Measurements from ENCODE around the gene MTHFD1L. TPM values are rescaled to one million over a fixed set of nuclear protein-coding genes. Genes with fewer than 3 reads are reported as not detected.

Gene MTHFD1L
- total RNA-seq, 4 donors from 2014 or later: 3.3 to 7.8 (median 3.8) TPM

GRCh38 chr6:150967910-150968309 lies 102.4 kb downstream of the MTHFD1L start:
- TF ChIP-seq, protein P1, sequence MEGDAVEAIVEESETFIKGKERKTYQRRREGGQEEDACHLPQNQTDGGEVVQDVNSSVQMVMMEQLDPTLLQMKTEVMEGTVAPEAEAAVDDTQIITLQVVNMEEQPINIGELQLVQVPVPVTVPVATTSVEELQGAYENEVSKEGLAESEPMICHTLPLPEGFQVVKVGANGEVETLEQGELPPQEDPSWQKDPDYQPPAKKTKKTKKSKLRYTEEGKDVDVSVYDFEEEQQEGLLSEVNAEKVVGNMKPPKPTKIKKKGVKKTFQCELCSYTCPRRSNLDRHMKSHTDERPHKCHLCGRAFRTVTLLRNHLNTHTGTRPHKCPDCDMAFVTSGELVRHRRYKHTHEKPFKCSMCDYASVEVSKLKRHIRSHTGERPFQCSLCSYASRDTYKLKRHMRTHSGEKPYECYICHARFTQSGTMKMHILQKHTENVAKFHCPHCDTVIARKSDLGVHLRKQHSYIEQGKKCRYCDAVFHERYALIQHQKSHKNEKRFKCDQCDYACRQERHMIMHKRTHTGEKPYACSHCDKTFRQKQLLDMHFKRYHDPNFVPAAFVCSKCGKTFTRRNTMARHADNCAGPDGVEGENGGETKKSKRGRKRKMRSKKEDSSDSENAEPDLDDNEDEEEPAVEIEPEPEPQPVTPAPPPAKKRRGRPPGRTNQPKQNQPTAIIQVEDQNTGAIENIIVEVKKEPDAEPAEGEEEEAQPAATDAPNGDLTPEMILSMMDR (IDR thresholded peaks at IDR 0.05; ENCODE audit: low read depth): no peak

DNA sequence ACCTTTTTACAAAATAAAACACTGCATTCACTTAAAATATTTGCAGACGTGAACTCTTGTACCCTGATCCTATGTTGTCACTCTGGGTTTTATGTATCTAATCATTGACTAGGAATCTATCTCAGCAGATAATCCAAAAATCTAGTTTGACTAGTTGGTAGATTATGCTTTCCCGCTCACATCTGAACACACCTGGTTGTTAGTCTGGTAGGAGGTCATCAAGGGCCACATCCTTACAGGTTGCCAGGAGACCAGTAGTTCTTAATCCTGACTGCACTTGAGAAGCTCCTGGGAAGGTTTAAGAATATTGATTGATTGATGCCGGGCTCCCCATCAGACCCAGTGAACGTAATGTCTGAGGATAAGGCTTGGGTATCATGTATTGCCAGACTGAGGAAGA lies 104.4 kb downstream of the MTHFD1L start:
- TF ChIP-seq, protein P1 (IDR thresholded peaks at IDR 0.05; ENCODE audit: low read depth): no peak

DNA sequence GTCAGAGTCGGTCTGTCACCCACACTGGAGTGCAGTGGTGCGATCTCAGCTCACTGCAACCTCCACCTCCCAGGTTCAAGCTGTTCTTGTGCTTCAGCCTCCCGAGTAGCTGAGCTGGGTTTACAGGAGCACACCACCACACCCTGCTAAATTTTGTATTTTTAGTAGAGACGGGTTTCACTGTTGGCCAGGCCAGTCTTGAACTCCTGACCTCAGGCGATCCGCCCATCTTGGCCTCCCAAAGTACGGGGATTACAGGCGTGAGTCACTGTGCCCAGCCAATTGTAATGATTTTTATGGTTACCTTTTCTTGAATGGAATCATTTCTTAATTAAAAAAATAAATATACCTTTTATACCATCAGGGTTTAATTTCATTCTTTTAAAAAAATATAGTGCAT lies 105.7 kb downstream of the MTHFD1L start:
- TF ChIP-seq, protein P1 (IDR thresholded peaks at IDR 0.05; ENCODE audit: low read depth): no peak

- TF ChIP-seq, protein P1 (IDR thresholded peaks at IDR 0.05; ENCODE audit: low read depth): no peak
Measured at GRCh38 chr6:150975136-150975535, 109.6 kb downstream of the MTHFD1L start.

DNA sequence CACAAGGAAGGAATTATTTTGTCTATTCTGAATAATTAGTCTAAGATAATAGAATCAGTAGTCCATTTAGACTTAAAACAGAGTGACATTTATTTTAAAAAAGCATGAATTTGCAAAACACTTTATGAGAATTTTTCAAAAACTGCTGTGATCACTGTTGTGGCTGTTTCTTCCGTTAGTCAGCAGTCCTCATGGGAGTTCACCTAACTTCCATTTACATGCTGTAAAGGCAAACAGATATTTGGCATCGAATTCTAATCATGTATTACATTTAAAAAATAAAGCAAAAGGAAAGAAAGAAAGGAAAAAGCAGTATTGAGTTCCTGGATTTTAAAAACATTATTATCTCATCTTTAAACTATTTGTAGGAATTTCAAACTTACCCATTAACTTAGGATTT lies 111.8 kb downstream of the MTHFD1L start:
- TF ChIP-seq, protein P1 (IDR thresholded peaks at IDR 0.05; ENCODE audit: low read depth): no peak

DNA sequence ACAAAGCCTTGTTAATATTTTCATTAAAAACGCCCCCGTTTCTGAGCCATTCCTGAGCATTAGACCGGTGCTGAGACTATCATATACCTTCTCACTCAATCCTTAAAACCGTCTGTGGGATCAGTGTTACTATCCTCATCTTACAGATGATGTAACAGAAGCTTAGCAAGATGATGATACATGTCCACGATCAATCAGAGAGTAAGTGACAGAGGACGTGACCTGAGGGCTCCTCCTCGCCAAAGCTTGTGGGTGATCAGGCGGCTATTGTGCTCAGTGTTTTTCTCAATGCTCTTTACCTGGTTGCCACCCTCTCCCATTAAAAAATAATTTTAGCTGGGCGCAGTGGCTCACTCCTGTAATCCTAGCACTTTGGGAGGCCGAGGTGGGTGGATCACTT lies 113.1 kb downstream of the MTHFD1L start:
- TF ChIP-seq, protein P1 (IDR thresholded peaks at IDR 0.05; ENCODE audit: low read depth): no peak

DNA sequence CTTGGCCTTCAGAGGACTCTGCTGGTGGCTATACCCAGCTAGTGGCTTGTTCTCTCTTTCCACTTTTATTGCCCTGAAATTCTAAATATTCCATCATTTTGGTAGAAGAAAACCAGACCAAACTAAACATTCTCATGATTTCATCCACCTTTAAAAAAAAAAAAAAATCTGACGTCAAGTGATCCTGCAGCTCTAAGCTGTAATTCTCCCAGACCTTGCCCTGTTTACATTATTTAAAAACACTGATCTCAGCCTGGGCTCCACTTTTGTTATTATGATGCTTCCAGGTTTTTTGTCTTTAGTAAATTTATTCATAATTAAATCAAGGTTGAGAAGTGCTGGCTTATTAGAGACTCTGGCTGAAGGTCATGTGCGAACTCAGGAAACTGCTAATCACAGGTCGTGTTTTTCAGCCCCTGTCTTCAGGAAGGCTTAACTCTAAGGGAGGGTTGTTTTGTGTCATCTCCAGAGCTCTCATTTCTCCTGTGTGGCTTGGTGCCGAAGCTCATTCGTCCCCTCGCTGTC lies 114.4 kb downstream of the MTHFD1L start:
- TF ChIP-seq, protein P1 (IDR thresholded peaks at IDR 0.05; ENCODE audit: low read depth): no peak
